Measurements from ENCODE around the gene TEAD4. TPM values are rescaled to one million over a fixed set of nuclear protein-coding genes. Genes with fewer than 3 reads are reported as not detected.

Gene TEAD4
- total RNA-seq, 1 experiment from 2014 or later, result 43.2 TPM

- TF ChIP-seq CBX3 (IDR thresholded peaks at IDR 0.05; ENCODE audit: low read depth) (no peak), ATF3 (IDR thresholded peaks at IDR 0.05) (no peak), SRF (IDR thresholded peaks at IDR 0.05; ENCODE audit: low read depth) (no peak), EGR1 (IDR thresholded peaks at IDR 0.05; ENCODE audit: low read depth) (no peak), CEBPB (IDR thresholded peaks at IDR 0.05; ENCODE audit: low read depth) (no peak)
Observed at GRCh38 chr12:3046441-3047200, 87.4 kb downstream of the TEAD4 start (continued).

GRCh38 chr12:3047961-3048360, 88.8 kb downstream of the TEAD4 start:
- H3K4me1 ChIP-seq (ENCODE audit: control insufficient read depth in 1 of 2, insufficient read depth in 2 of 2, low read length in 2 of 2), result peaks cover 0 to 16% of the 10 kb centered on the region in 2 experiments; a peak in 3 of 4 replicates
- no peak overlapping the region for H3K4me2 ChIP-seq (ENCODE audit: low read length)
- no peaks in the 10 kb centered on the region for H3K79me2 ChIP-seq (ENCODE audit: insufficient read depth, low read length)
- no peak overlapping the region for H3K4me3 ChIP-seq (replicated peaks in 1 of 2; ENCODE audit: low read depth in 1 of 2, low read length in 2 of 2)
- TF ChIP-seq ZBTB33 (IDR thresholded peaks at IDR 0.05; ENCODE audit: extremely low read depth, insufficient replicate concordance, low read length) (no peak), ELF1 (IDR thresholded peaks at IDR 0.05; ENCODE audit: borderline replicate concordance, low read depth) (no peak), CTCF (IDR thresholded peaks at IDR 0.05 in 2 of 3, conservative IDR thresholded peaks at IDR 0.05 in 1 of 3; ENCODE audit: borderline replicate concordance in 1 of 3, insufficient read depth in 1 of 3, low read depth in 2 of 3, low read length in 2 of 3) (no peak), POLR2AphosphoS5 (IDR thresholded peaks at IDR 0.05; ENCODE audit: low read depth, low read length) (no peak), JUND (IDR thresholded peaks at IDR 0.05) (no peak), FOSL1 (IDR thresholded peaks at IDR 0.05; ENCODE audit: low read depth) (no peak), YY1 (IDR thresholded peaks at IDR 0.05; ENCODE audit: extremely low read depth, insufficient replicate concordance, low read depth, low read length) (no peak)
- H3K9ac ChIP-seq (ENCODE audit: low read length), result no peak overlapping the region
- no TSS peak for BruUV-seq (replicated peaks)
- H3K9me3 ChIP-seq (ENCODE audit: control insufficient read depth in 1 of 2, insufficient read depth in 1 of 2, low read depth in 1 of 2, low read length in 2 of 2), result no peaks in the 10 kb centered on the region
- no peak for DNase-seq (ENCODE audit: low read depth, low spot score)
- no peak for ATAC-seq
- H3K27ac ChIP-seq (ENCODE audit: low read depth, low read length), result no peak overlapping the region
- no peaks in the 10 kb centered on the region for H3K36me3 ChIP-seq (ENCODE audit: control insufficient read depth in 1 of 2, insufficient read depth in 2 of 2, low read length in 2 of 2)
- ChIA-PET RAD21 (ENCODE audit: low non-redundant PET in 1 of 2, low total read pairs in 2 of 2, uncharacterized antibody in 2 of 2, unreplicated experiment in 2 of 2) (no interaction called here), POLR2A (no interaction called here), CTCF (no interaction called here)
- H2AFZ ChIP-seq (ENCODE audit: low read depth, low read length, poor library complexity, severe bottlenecking), result no peak overlapping the region
- no peaks in the 10 kb centered on the region for H3K9me2 ChIP-seq (ENCODE audit: insufficient read depth)
- H3K27me3 ChIP-seq (ENCODE audit: insufficient read depth, low read length), result no peaks in the 10 kb centered on the region
- H4K20me1 ChIP-seq (ENCODE audit: insufficient read depth), result no peaks in the 10 kb centered on the region
- intact Hi-C loops (cut with micrococcal nuclease), result no loop called here
